ENCODE data around the gene FAM236D. TPM values are rescaled to one million over a fixed set of nuclear protein-coding genes. Genes with fewer than 3 reads are reported as not detected.

The FAM236D gene
- total RNA-seq, result not detected

GRCh38 chrX:72808110-72808509, at the start of gene FAM236D:
Gene FAM236D (minus strand): TSS chrX:72808210. CDS start chrX:72808110, 100 bp downstream.

GRCh38 chrX:72782560-72782959, 25.4 kb downstream of the FAM236D start, which contains the start of gene FAM236B:
Gene FAM236B (minus strand): TSS chrX:72782660. CDS start chrX:72782560, 100 bp downstream.

GRCh38 chrX:72776653-72777466, 31.1 kb downstream of the FAM236D start, which contains the start of gene DMRTC1B:
Gene DMRTC1B (plus strand): TSS chrX:72776890. CDS start chrX:72845136, 68,246 bp downstream.

Other genes with a start within 250 kb of the FAM236D start
- gene HDAC8, start 235.4 kb downstream of the FAM236D start, total RNA-seq, result 40.5 TPM
- 6.4 TPM for gene PHKA1, start 93.9 kb downstream of the FAM236D start, total RNA-seq
- gene DMRTC1B, start 31.3 kb downstream of the FAM236D start, total RNA-seq, result 2.5 TPM
- not detected for gene FAM236B, start 25.6 kb downstream of the FAM236D start, total RNA-seq
- not detected for gene FAM236C, start 104.4 kb upstream of the FAM236D start, total RNA-seq
- gene FAM236A, start 130.0 kb upstream of the FAM236D start, total RNA-seq, result not detected
- gene DMRTC1, start 135.6 kb upstream of the FAM236D start, total RNA-seq, result not detected
- gene PABPC1L2B, start 194.7 kb upstream of the FAM236D start, total RNA-seq, result not detected